Measurements from ENCODE around the gene PCCA. TPM values are rescaled to one million over a fixed set of nuclear protein-coding genes. Genes with fewer than 3 reads are reported as not detected.

PCCA gene
- total and polyA plus RNA-seq, 2 experiments from 2014 or later = 41.9 to 46.6 TPM

DNA sequence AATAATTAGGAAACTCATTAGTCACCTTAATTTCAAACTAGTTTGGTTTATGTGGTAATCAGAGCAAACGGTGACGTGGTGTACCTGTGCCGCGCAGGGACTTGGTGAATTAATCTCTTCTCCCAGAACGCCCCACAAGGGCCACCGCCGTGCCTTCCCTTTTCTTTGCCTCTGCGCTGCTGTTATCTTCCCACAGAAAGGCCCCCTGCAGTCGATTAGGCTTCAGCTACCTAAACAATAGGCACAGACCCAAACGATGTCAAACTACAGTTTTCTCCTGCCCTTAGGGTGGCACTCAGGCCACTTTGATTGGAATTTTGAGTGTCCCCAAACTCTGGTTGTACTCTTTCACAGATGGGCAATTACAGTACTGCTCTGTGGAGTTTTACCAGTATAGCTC, 384.2 kb downstream of the PCCA start (continued):
- TF ChIP-seq ZNF462 (CRISPR knock-in tag; IDR thresholded peaks at IDR 0.05) (no peak), NANOG (IDR thresholded peaks at IDR 0.05; ENCODE audit: borderline replicate concordance) (no peak), ZNF114 (CRISPR knock-in tag; IDR thresholded peaks at IDR 0.05) (no peak)

- no peak for DNase-seq (ENCODE audit: low spot score)
- H3K27ac ChIP-seq (ENCODE audit: low read depth) = no peak overlapping the region
- peak; percentile 8; the same call in 1 of the 3 replicates for ATAC-seq
- H3K9me2 ChIP-seq (ENCODE audit: insufficient read depth) = peaks cover 2% of the 10 kb centered on the region; the same call in 1 of the 2 replicates
- no peaks in the 10 kb centered on the region for H3K27me3 ChIP-seq (ENCODE audit: insufficient read depth)
- Mint-ChIP-seq H3K27me3 (ENCODE audit: insufficient read depth, low read depth, poor library complexity) (peaks cover 22% of the 10 kb centered on the region), H3K4me3 (no peak overlapping the region), H3K27ac (peak overlapping the region; percentile 67), H3K36me3 (ENCODE audit: low read depth) (no peaks in the 10 kb centered on the region), H3K4me1 (peaks cover 46% of the 10 kb centered on the region), H3K9me3 (no peaks in the 10 kb centered on the region)
- H3K4me2 ChIP-seq = no peak overlapping the region
- H3K4me1 ChIP-seq (ENCODE audit: insufficient read depth) = peaks cover 36% of the 10 kb centered on the region
- no peaks in the 10 kb centered on the region for H3K36me3 ChIP-seq (ENCODE audit: insufficient read depth)
- TF ChIP-seq EZH2phosphoT487 (IDR thresholded peaks at IDR 0.05; ENCODE audit: unreplicated experiment) = no peak
- TF ChIP-seq ETS1 (IDR thresholded peaks at IDR 0.05) = no peak
- TF ChIP-seq JUNB (IDR thresholded peaks at IDR 0.05; ENCODE audit: unreplicated experiment) = no peak
- H3K79me2 ChIP-seq (replicated peaks; ENCODE audit: insufficient read depth) = no peaks in the 10 kb centered on the region
- no peaks in the 10 kb centered on the region for H3F3A ChIP-seq (replicated peaks; ENCODE audit: low read depth)
- no peaks in the 10 kb centered on the region for H4K20me1 ChIP-seq (replicated peaks; ENCODE audit: insufficient read depth)
- no peak overlapping the region for H2AFZ ChIP-seq
- no peak overlapping the region for H3K4me3 ChIP-seq
Observed at GRCh38 chr13:100473501-100474044, 384.7 kb downstream of the PCCA start.

All from GM23338 (cell line).